Mesenchymal stem cell (in vitro differentiated cells and primary cell): ENCODE data around the gene KCTD6.

Experiments
- DNase-seq: peaks from one replicate; pipeline ENCODE4 v3.0.0-alpha.2; 2013
- H2AFZ ChIP-seq: one replicate; pipeline ENCODE4 v1.6.1; 2013; ENCODE audit warnings: low read depth, mild to moderate bottlenecking, control low read depth, inconsistent platforms, low read length, moderate library complexity
- H2AK5ac ChIP-seq: 2 replicates; pipeline ENCODE4 v1.6.1; 2013; ENCODE audit warnings: low read length, moderate library complexity, mild to moderate bottlenecking, inconsistent platforms; ENCODE audit not compliant: severe bottlenecking
- H2BK120ac ChIP-seq: one replicate; pipeline ENCODE4 v1.6.1; 2013; ENCODE audit warnings: low read depth, mild to moderate bottlenecking, inconsistent platforms, low read length, moderate library complexity
- H2BK12ac ChIP-seq, 2 experiments: one replicate each; pipeline ENCODE4 v1.6.1; 2013; ENCODE audit warnings: inconsistent platforms in 2 of 2, low read length in 2 of 2, mild to moderate bottlenecking in 2 of 2, moderate library complexity in 2 of 2, control low read depth in 1 of 2
- H2BK15ac ChIP-seq: one replicate; pipeline ENCODE4 v1.6.1; 2013; ENCODE audit warnings: mild to moderate bottlenecking, low read depth, inconsistent platforms; ENCODE audit not compliant: poor library complexity, severe bottlenecking
- H2BK5ac ChIP-seq: 2 replicates; pipeline ENCODE4 v1.6.1; 2013; ENCODE audit warnings: low read depth, mild to moderate bottlenecking, low read length, control low read depth, inconsistent platforms; ENCODE audit not compliant: poor library complexity, severe bottlenecking
- H3K14ac ChIP-seq, 2 experiments: one replicate each; pipeline ENCODE4 v1.6.1; 2013; ENCODE audit warnings: inconsistent platforms in 2 of 2, low read length in 2 of 2, control low read depth in 1 of 2, mild to moderate bottlenecking in 1 of 2, moderate library complexity in 1 of 2
- H3K18ac ChIP-seq, 2 experiments: one replicate each; pipeline ENCODE4 v1.6.1; 2013; ENCODE audit warnings: inconsistent platforms in 2 of 2, low read length in 2 of 2, control low read depth in 1 of 2, low read depth in 1 of 2, mild to moderate bottlenecking in 1 of 2
- H3K23ac ChIP-seq, 2 experiments: one replicate each; pipeline ENCODE4 v1.6.1; 2013; ENCODE audit warnings: inconsistent platforms in 2 of 2, low read length in 2 of 2, mild to moderate bottlenecking in 2 of 2, moderate library complexity in 2 of 2, control low read depth in 1 of 2
- H3K27ac ChIP-seq: 2 replicates; pipeline ENCODE4 v1.5.1; 2013; ENCODE audit warnings: mild to moderate bottlenecking, moderate library complexity, low read length, control low read depth, inconsistent platforms; ENCODE audit not compliant: poor library complexity, severe bottlenecking
- H3K27me3 ChIP-seq, 2 experiments: 2 replicates each; pipeline versions ENCODE4 v1.6.1 to v1.7.0; 2013; ENCODE audit warnings: low read length in 2 of 2, mild to moderate bottlenecking in 2 of 2, moderate library complexity in 2 of 2, control low read depth in 1 of 2, inconsistent platforms in 1 of 2; ENCODE audit not compliant: control insufficient read depth in 1 of 2, insufficient read depth in 1 of 2
- H3K36me3 ChIP-seq, 2 experiments: 2 replicates each; pipeline versions ENCODE4 v1.6.1 to v1.7.0; 2013; ENCODE audit warnings: low read length in 2 of 2, control low read depth in 1 of 2, inconsistent platforms in 1 of 2, low read depth in 1 of 2, mild to moderate bottlenecking in 1 of 2; ENCODE audit not compliant: insufficient read depth in 2 of 2, control insufficient read depth in 1 of 2
- H3K4ac ChIP-seq, 2 experiments: one replicate each; pipeline ENCODE4 v1.6.1; 2013; ENCODE audit warnings: inconsistent platforms in 2 of 2, low read length in 2 of 2, mild to moderate bottlenecking in 2 of 2, moderate library complexity in 2 of 2, control low read depth in 1 of 2, low read depth in 1 of 2
- H3K4me1 ChIP-seq: 2 replicates; pipeline ENCODE4 v1.6.1; 2013; ENCODE audit warnings: low read depth, low read length, control low read depth; ENCODE audit not compliant: control insufficient read depth, insufficient read depth
- H3K4me2 ChIP-seq: 2 replicates; pipeline ENCODE4 v1.6.1; 2013; ENCODE audit warnings: low read length, mild to moderate bottlenecking, inconsistent platforms; ENCODE audit not compliant: poor library complexity, severe bottlenecking
- H3K4me3 ChIP-seq, 2 experiments: 2 replicates each; pipeline versions ENCODE4 v1.5.1 to v1.7.0; 2013; ENCODE audit warnings: low read length in 2 of 2, mild to moderate bottlenecking in 2 of 2, control low read depth in 1 of 2, low read depth in 1 of 2; ENCODE audit not compliant: insufficient read depth in 1 of 2
- H3K79me1 ChIP-seq: replicated peaks from 2 replicates; pipeline ENCODE4 v1.6.1; 2013; ENCODE audit warnings: mild to moderate bottlenecking, control low read depth, low read length, inconsistent platforms; ENCODE audit not compliant: poor library complexity, severe bottlenecking
- H3K9ac ChIP-seq: 2 replicates; pipeline ENCODE4 v1.7.0; 2013; ENCODE audit warnings: mild to moderate bottlenecking, low read length, moderate library complexity
- H3K9me3 ChIP-seq: 2 replicates; pipeline ENCODE4 v1.7.0; 2013; ENCODE audit warnings: mild to moderate bottlenecking, low read length; ENCODE audit not compliant: control insufficient read depth
- H4K8ac ChIP-seq: one replicate; pipeline ENCODE4 v1.6.1; 2013; ENCODE audit warnings: inconsistent platforms, mild to moderate bottlenecking, low read length, moderate library complexity
- H4K91ac ChIP-seq: one replicate; pipeline ENCODE4 v1.6.1; 2013; ENCODE audit warnings: mild to moderate bottlenecking, low read length, inconsistent platforms
- WGBS: methylation state at CpG from one replicate; pipeline ENCODE4 v1.1.7; 2013; ENCODE audit warnings: mixed read lengths; 5-methylcytosine and 5-hydroxymethylcytosine counted together

The KCTD6 gene

GRCh38 chr3:58539626-58540025 lies 47.7 kb downstream of the KCTD6 start:
- H4K91ac ChIP-seq = no peak overlapping the region
- no peak overlapping the region for H4K8ac ChIP-seq
- no peak overlapping the region for H3K18ac ChIP-seq
- H3K27me3 ChIP-seq = no peaks in the 10 kb centered on the region
- no peak overlapping the region for H2BK120ac ChIP-seq
- no peaks in the 10 kb centered on the region for H3K9me3 ChIP-seq
- H3K4ac ChIP-seq = no peak overlapping the region
- WGBS = 61% methylated on average over 10 of the region's 10 CpGs
- H3K4me3 ChIP-seq = no peak overlapping the region
- H3K36me3 ChIP-seq = peaks cover 0 to 6% of the 10 kb centered on the region in 2 experiments
- H2AK5ac ChIP-seq = no peak overlapping the region
- no peak overlapping the region for H3K23ac ChIP-seq
- H3K14ac ChIP-seq = no peak overlapping the region
- H2BK5ac ChIP-seq = no peak overlapping the region
- peak; percentile 51 for DNase-seq
- no peak overlapping the region for H3K27ac ChIP-seq
- H2AFZ ChIP-seq = no peak overlapping the region
- no peaks in the 10 kb centered on the region for H3K79me1 ChIP-seq
- H3K9ac ChIP-seq = no peak overlapping the region
- no peak overlapping the region for H2BK15ac ChIP-seq
- H2BK12ac ChIP-seq = no peak overlapping the region
- peaks cover 11% of the 10 kb centered on the region for H3K4me1 ChIP-seq
- no peak overlapping the region for H3K4me2 ChIP-seq

GRCh38 chr3:58540176-58540858 lies 48.4 kb downstream of the KCTD6 start:
- Histone ChIP-seq H3K4me3 (no peak overlapping the region), H3K4ac (no peak overlapping the region), H3K9ac (no peak overlapping the region), H2AFZ (no peak overlapping the region), H2BK12ac (no peak overlapping the region), H3K18ac (no peak overlapping the region), H3K23ac (no peak overlapping the region), H4K8ac (no peak overlapping the region), H3K36me3 (no peaks in the 10 kb centered on the region), H3K4me2 (no peak overlapping the region), H3K9me3 (no peaks in the 10 kb centered on the region), H3K4me1 (peaks cover 11% of the 10 kb centered on the region), H2AK5ac (no peak overlapping the region), H3K79me1 (no peaks in the 10 kb centered on the region), H2BK5ac (no peak overlapping the region), H3K14ac (no peak overlapping the region), H2BK120ac (no peak overlapping the region), H2BK15ac (no peak overlapping the region), H4K91ac (no peak overlapping the region), H3K27ac (no peak overlapping the region), H3K27me3 (no peaks in the 10 kb centered on the region)
- no peak for DNase-seq
- WGBS = 93% methylated on average over 8 of the region's 8 CpGs

GRCh38 chr3:58544541-58544940 lies 52.6 kb downstream of the KCTD6 start:
- H3K9ac ChIP-seq = no peak overlapping the region
- 84% methylated on average over 3 of the region's 3 CpGs for WGBS

DNA sequence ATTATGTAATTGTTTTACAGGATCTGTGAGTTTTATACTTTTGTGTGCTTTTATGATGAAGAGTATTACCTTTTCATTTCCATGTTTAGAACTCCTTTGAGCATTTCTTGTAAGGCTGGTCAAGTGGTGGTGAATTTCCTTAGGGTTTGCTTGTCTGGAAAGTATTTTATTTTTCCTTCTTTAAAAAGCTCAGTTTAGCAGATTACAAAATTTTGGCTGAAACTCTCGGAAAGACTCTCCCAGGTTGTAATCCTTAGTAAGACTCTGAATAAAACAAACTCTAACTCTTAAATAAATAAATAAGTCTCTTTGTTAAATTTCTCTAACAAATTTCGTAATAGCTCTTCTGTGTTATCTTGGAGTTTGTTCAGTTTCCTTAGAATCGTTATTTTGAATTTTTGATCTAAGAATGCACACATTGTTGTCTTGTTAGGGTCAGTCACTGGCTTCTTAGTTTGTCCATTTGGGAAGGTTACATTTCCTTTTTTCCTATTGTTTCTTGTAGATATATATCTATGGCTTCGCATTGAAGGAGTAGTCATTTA lies 59.8 kb downstream of the KCTD6 start:
- Histone ChIP-seq H3K27me3 (peaks cover 0 to 10% of the 10 kb centered on the region in 2 experiments), H3K4me1 (no peaks in the 10 kb centered on the region), H4K91ac (no peak overlapping the region), H2AFZ (no peak overlapping the region), H2AK5ac (no peak overlapping the region), H3K9me3 (peaks cover 6% of the 10 kb centered on the region), H2BK15ac (no peak overlapping the region), H2BK120ac (no peak overlapping the region), H3K9ac (no peak overlapping the region), H4K8ac (no peak overlapping the region), H2BK12ac (no peak overlapping the region), H3K36me3 (no peaks in the 10 kb centered on the region), H3K4me2 (no peak overlapping the region), H3K4ac (no peak overlapping the region), H3K14ac (no peak overlapping the region), H3K18ac (no peak overlapping the region), H3K23ac (no peak overlapping the region), H3K79me1 (no peaks in the 10 kb centered on the region), H3K27ac (no peak overlapping the region), H3K4me3 (no peak overlapping the region), H2BK5ac (no peak overlapping the region)
- no peak for DNase-seq
- 87% methylated on average over 3 of the region's 4 CpGs for WGBS

More at GRCh38 chr3:58544541-58544940, 52.6 kb downstream of the KCTD6 start:
- Histone ChIP-seq H3K18ac (no peak overlapping the region), H2BK5ac (no peak overlapping the region), H3K14ac (no peak overlapping the region), H2AFZ (no peak overlapping the region), H3K27ac (no peak overlapping the region), H3K27me3 (no peaks in the 10 kb centered on the region), H3K4me1 (no peaks in the 10 kb centered on the region), H4K8ac (no peak overlapping the region), H2BK120ac (no peak overlapping the region), H4K91ac (no peak overlapping the region), H3K79me1 (no peaks in the 10 kb centered on the region), H3K4me3 (no peak overlapping the region), H3K36me3 (no peaks in the 10 kb centered on the region), H3K23ac (no peak overlapping the region), H3K4me2 (no peak overlapping the region), H2BK15ac (no peak overlapping the region), H2BK12ac (no peak overlapping the region), H3K4ac (no peak overlapping the region), H3K9me3 (no peaks in the 10 kb centered on the region), H2AK5ac (no peak overlapping the region)
- DNase-seq = no peak
